MM.1S (cell line): ENCODE measurements around the gene ACTR3C.
"Not testable (repeated sequence)": the region's sequence is repeated elsewhere in the genome, so short reads cannot be mapped to it uniquely, and the experiment has no call there.

Source experiments
- DNase-seq: peaks from one replicate; pipeline ENCODE4 v3.0.0-alpha.2; 2015
- H2AFZ ChIP-seq: fragments of 300-600 bp; sonication (generic); 2 replicates; pipeline ENCODE4 v1.6.0; 2016; ENCODE audit warnings: antibody characterized with exemption, low read length
- H3F3A ChIP-seq: fragments of 300-600 bp; sonication (generic); 2 replicates; pipeline ENCODE4 v1.6.1; 2016; ENCODE audit warnings: mild to moderate bottlenecking, antibody characterized with exemption, low read length, moderate library complexity, mixed read lengths; ENCODE audit not compliant: insufficient read depth
- H3K27ac ChIP-seq: fragments of 300-600 bp; sonication (generic); 2 replicates; pipeline ENCODE4 v1.5.1; 2016; ENCODE audit warnings: mild to moderate bottlenecking, low read length
- H3K27me3 ChIP-seq: fragments of 300-600 bp; sonication (generic); replicated peaks from 2 replicates; pipeline ENCODE4 v1.6.0; 2016; ENCODE audit warnings: low read length; ENCODE audit not compliant: insufficient read depth
- H3K36me3 ChIP-seq: fragments of 300-600 bp; sonication (generic); replicated peaks from 2 replicates; pipeline ENCODE4 v1.6.1; 2016; ENCODE audit warnings: mild to moderate bottlenecking, low read length, mixed read lengths; ENCODE audit not compliant: insufficient read depth
- H3K4me1 ChIP-seq: fragments of 300-600 bp; sonication (generic); 2 replicates; pipeline ENCODE4 v1.6.1; 2016; ENCODE audit warnings: low read length, mixed read lengths
- H3K4me2 ChIP-seq: fragments of 300-600 bp; sonication (generic); 2 replicates; pipeline ENCODE4 v1.6.0; 2016; ENCODE audit warnings: low read depth, low read length
- H3K4me3 ChIP-seq: fragments of 300-600 bp; sonication (generic); 2 replicates; pipeline ENCODE4 v1.5.1; 2016; ENCODE audit warnings: low read length, mixed read lengths
- H3K79me2 ChIP-seq: fragments of 300-600 bp; sonication (generic); 2 replicates; pipeline ENCODE4 v1.6.1; 2016; ENCODE audit warnings: mixed run types, low read length, mixed read lengths
- H3K9ac ChIP-seq: fragments of 300-600 bp; sonication (generic); 2 replicates; pipeline ENCODE4 v1.6.1; 2016; ENCODE audit warnings: low read length, mixed read lengths
- H3K9me2 ChIP-seq: fragments of 300-600 bp; sonication (generic); replicated peaks from 2 replicates; pipeline ENCODE4 v1.6.1; 2016; ENCODE audit warnings: mild to moderate bottlenecking, low read length, mixed read lengths; ENCODE audit not compliant: insufficient read depth
- H3K9me3 ChIP-seq: fragments of 300-600 bp; sonication (generic); replicated peaks from 2 replicates; pipeline ENCODE4 v1.6.1; 2016; ENCODE audit warnings: mild to moderate bottlenecking, low read length, mixed read lengths; ENCODE audit not compliant: insufficient read depth
- H4K20me1 ChIP-seq: fragments of 300-600 bp; sonication (generic); 2 replicates; pipeline ENCODE4 v1.6.1; 2016; ENCODE audit warnings: mild to moderate bottlenecking, low read length, moderate library complexity, mixed read lengths; ENCODE audit not compliant: insufficient read depth
- EZH2 ChIP-seq: fragments of 300-600 bp; sonication (generic); optimal IDR thresholded peaks from 2 replicates; pipeline ENCODE3; 2017; ENCODE audit warnings: low read depth, mild to moderate bottlenecking, antibody characterized with exemption, low read length, mixed read lengths
- EZH2phosphoT487 ChIP-seq: fragments of 300-600 bp; sonication (generic); IDR thresholded peaks from 2 replicates; pipeline ENCODE4 v1.6.1; 2018; ENCODE audit warnings: antibody characterized with exemption, low read length
- TF ChIP-seq, protein P1 (sequence below): fragments of 300-600 bp; sonication (generic); IDR thresholded peaks from 2 replicates; pipeline ENCODE4 v1.5.1; 2016; ENCODE audit warnings: antibody characterized with exemption, low read length, mixed read lengths

The ACTR3C gene

GRCh38 chr7:150307129-150307528, 16.2 kb downstream of the ACTR3C start:
- no peak overlapping the region for H3K4me2 ChIP-seq
- H3K9me2 ChIP-seq: no peaks in the 10 kb centered on the region
- H3K36me3 ChIP-seq: no peaks in the 10 kb centered on the region
- no peaks in the 10 kb centered on the region for H3K9me3 ChIP-seq
- no peaks in the 10 kb centered on the region for H3K27me3 ChIP-seq
- no peaks in the 10 kb centered on the region for H3F3A ChIP-seq
- no peak overlapping the region for H3K27ac ChIP-seq
- H3K9ac ChIP-seq: no peak overlapping the region
- no peak overlapping the region for H3K4me3 ChIP-seq
- H3K4me1 ChIP-seq: peaks cover under 1% of the 10 kb centered on the region; the same call in 1 of the 2 replicates
- no peak for DNase-seq
- no peaks in the 10 kb centered on the region for H4K20me1 ChIP-seq
- H2AFZ ChIP-seq: no peak overlapping the region
- TF ChIP-seq EZH2phosphoT487 (no peak), EZH2 (no peak)
- TF ChIP-seq, protein P1, sequence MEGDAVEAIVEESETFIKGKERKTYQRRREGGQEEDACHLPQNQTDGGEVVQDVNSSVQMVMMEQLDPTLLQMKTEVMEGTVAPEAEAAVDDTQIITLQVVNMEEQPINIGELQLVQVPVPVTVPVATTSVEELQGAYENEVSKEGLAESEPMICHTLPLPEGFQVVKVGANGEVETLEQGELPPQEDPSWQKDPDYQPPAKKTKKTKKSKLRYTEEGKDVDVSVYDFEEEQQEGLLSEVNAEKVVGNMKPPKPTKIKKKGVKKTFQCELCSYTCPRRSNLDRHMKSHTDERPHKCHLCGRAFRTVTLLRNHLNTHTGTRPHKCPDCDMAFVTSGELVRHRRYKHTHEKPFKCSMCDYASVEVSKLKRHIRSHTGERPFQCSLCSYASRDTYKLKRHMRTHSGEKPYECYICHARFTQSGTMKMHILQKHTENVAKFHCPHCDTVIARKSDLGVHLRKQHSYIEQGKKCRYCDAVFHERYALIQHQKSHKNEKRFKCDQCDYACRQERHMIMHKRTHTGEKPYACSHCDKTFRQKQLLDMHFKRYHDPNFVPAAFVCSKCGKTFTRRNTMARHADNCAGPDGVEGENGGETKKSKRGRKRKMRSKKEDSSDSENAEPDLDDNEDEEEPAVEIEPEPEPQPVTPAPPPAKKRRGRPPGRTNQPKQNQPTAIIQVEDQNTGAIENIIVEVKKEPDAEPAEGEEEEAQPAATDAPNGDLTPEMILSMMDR: no peak
- H3K79me2 ChIP-seq: peaks cover 23% of the 10 kb centered on the region; the same call in 1 of the 2 replicates

GRCh38 chr7:150306377-150306776, 17.0 kb downstream of the ACTR3C start:
- not testable (repeated sequence) for H3K9me3 ChIP-seq, H3K4me2 ChIP-seq, DNase-seq, H2AFZ ChIP-seq, H3K4me1 ChIP-seq, H3K27me3 ChIP-seq, H3K36me3 ChIP-seq, H3F3A ChIP-seq, H3K27ac ChIP-seq, H3K4me3 ChIP-seq, H3K9ac ChIP-seq, H4K20me1 ChIP-seq, H3K9me2 ChIP-seq
- peaks cover 19% of the 10 kb centered on the region; the same call in 1 of the 2 replicates for H3K79me2 ChIP-seq

GRCh38 chr7:150305903-150306284, 17.5 kb downstream of the ACTR3C start:
- H3K79me2 ChIP-seq: peaks cover 14% of the 10 kb centered on the region; the same call in 1 of the 2 replicates

DNA sequence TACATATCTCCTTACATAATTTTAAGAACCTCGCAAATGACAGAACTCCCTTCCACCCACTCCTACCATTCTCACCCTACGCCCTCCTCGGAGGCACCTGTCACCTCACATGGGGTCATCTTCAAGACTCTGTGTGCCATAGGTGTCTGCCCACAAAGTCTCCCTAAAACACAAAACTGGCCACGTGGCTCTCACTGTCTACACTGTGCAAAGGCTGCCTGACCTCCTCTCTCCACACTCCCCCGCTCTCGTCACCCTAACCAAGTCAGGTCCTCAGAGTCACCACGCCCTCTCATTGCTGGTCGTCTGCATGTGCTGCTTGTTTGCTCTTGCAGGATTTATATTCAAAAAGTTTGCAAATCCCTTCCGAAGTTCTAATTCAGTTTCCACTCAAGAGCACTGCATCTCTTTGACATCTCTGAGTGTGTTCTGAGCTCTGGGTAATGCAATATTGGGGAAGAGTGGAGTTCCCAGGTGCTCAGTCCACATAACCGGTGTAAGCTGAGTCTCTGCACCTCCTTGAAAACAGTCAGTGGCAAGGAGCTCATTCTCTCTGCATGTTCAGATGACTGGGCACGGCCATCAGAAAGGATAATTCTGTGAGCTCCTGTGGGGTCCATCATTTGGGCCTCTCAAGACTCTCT, 18.0 kb downstream of the ACTR3C start:
- H3K27ac ChIP-seq, H3K36me3 ChIP-seq, DNase-seq, H3K27me3 ChIP-seq, H3K9me3 ChIP-seq, H4K20me1 ChIP-seq, H3K9me2 ChIP-seq, H3K4me1 ChIP-seq, H2AFZ ChIP-seq, H3K9ac ChIP-seq, H3K4me3 ChIP-seq, H3K79me2 ChIP-seq, H3K4me2 ChIP-seq, H3F3A ChIP-seq: not testable (repeated sequence)

More at GRCh38 chr7:150305903-150306284, 17.5 kb downstream of the ACTR3C start:
- not testable (repeated sequence) for H3K9me2 ChIP-seq, H3F3A ChIP-seq, H2AFZ ChIP-seq, H4K20me1 ChIP-seq, DNase-seq, H3K4me3 ChIP-seq, H3K36me3 ChIP-seq, H3K27ac ChIP-seq, H3K9ac ChIP-seq, H3K4me1 ChIP-seq, H3K27me3 ChIP-seq, H3K9me3 ChIP-seq, H3K4me2 ChIP-seq

- not testable (repeated sequence) for H2AFZ ChIP-seq, H3K9ac ChIP-seq, H3K9me2 ChIP-seq, H4K20me1 ChIP-seq, H3K4me1 ChIP-seq, H3K27me3 ChIP-seq, H3K79me2 ChIP-seq, DNase-seq, H3K36me3 ChIP-seq, H3K4me3 ChIP-seq, H3K4me2 ChIP-seq, H3F3A ChIP-seq, H3K9me3 ChIP-seq, H3K27ac ChIP-seq
These were observed 18.7 kb downstream of the ACTR3C start for GRCh38 chr7:150304499-150305258.

DNA sequence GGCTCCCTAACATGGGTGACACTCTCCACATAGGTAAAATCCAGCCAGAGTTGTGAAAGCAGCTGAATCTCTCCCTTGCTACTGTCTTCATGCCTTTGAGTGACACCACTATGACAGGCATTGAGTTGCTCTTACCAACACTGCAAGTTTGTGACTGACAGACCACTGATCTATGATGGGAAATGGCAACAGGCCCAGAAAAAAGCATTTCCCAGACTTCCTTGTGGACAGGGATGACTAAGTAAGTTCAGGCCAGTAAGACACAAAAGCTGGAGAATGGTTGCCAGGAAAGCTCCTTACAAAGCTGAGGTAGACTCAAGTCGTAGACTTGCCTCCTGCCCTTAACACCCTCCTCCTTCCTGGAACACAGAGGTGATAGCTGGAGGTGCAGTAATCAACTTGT, 20.4 kb downstream of the ACTR3C start:
- H3K9me2 ChIP-seq, H3K27ac ChIP-seq, H2AFZ ChIP-seq, H3K4me3 ChIP-seq, H4K20me1 ChIP-seq, DNase-seq, H3K4me2 ChIP-seq, H3K27me3 ChIP-seq, H3F3A ChIP-seq, H3K9me3 ChIP-seq, H3K4me1 ChIP-seq, H3K79me2 ChIP-seq, H3K9ac ChIP-seq, H3K36me3 ChIP-seq: not testable (repeated sequence)

- not testable (repeated sequence) for H3K79me2 ChIP-seq, H3K27me3 ChIP-seq, H3K9me2 ChIP-seq, H3K4me1 ChIP-seq, H3K4me3 ChIP-seq, H3F3A ChIP-seq, H3K4me2 ChIP-seq, H3K9ac ChIP-seq, H3K27ac ChIP-seq, H2AFZ ChIP-seq, DNase-seq, H3K36me3 ChIP-seq, H3K9me3 ChIP-seq, H4K20me1 ChIP-seq
These were observed 25.4 kb downstream of the ACTR3C start for GRCh38 chr7:150297978-150298377.
